ENCODE measurements around the gene TBC1D2B.

TBC1D2B gene

DNA sequence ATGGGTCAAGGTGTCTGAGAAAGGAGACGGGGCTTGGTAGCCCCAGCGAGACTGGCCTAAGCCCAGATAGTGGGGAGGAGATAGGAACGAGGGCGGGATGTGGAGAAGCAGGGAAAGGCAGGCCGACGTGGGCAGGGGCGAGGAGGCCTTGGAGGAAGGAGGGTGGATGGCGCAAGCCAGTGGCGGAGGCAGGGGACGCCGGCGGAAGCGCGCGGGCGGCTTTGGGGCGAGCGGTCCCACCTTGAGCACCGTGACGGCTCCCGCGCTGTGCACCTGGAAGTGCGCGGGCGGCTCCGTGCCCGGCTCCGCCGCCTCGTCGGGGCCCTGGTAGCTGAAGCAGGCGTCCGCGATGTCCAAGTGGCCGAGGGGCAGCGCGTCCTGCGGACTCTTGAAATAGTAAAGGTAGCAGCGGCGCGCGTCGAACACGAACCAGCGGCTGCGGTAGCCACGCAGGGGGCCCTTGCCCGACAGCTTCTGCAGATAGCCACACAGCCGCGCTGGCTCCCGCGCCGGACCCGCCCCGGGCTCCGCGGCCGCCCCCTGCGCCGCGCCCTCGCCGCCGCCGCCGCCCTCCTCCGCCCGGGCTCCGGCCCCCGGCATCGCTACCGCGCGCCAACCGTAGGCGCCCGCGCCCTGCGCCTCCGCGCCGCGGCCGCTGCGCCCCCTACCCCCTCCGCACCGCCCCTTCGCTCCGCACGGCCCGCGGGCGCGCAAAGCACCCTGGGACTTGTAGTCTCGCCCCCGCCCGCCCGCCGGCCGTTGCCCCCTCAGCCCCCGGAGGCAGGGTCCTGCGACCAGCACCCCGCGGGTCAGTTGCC is at the start of gene TBC1D2B:
Gene TBC1D2B (minus strand): TSS at position 659 of the 818 bp plus-strand sequence. CDS start 59 bp downstream, at position 600.
- TF ChIP-seq, protein P1, sequence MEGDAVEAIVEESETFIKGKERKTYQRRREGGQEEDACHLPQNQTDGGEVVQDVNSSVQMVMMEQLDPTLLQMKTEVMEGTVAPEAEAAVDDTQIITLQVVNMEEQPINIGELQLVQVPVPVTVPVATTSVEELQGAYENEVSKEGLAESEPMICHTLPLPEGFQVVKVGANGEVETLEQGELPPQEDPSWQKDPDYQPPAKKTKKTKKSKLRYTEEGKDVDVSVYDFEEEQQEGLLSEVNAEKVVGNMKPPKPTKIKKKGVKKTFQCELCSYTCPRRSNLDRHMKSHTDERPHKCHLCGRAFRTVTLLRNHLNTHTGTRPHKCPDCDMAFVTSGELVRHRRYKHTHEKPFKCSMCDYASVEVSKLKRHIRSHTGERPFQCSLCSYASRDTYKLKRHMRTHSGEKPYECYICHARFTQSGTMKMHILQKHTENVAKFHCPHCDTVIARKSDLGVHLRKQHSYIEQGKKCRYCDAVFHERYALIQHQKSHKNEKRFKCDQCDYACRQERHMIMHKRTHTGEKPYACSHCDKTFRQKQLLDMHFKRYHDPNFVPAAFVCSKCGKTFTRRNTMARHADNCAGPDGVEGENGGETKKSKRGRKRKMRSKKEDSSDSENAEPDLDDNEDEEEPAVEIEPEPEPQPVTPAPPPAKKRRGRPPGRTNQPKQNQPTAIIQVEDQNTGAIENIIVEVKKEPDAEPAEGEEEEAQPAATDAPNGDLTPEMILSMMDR (conservative IDR thresholded peaks at IDR 0.05; ENCODE audit: low read length) = no peak
- H3K4me3 ChIP-seq (ENCODE audit: low read length) = peak within 1 kb of the TSS; percentile 92
- DNase-seq (ENCODE audit: low read depth) = peak; percentile 64

DNA sequence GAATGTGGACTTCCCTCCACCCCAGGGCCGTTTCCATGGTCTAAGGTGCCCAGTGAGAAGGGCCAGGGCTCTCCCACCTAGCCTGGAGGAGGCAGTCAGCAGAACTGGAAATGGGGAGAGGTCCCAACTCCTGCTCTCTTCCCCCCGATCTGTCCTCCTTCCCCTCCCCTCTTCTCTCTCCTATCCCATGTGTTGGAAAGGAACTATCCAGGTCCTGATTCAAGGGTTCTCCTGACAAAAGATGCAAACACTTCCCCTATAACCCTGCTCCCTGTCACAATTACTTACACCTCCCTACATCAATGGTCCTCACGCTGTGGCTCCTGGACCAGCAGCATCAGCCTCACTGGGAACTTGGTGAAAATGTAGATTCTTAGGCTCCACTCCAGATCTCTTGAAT is 47.8 kb upstream of the TBC1D2B start:
- no peak overlapping the region for H3K4me3 ChIP-seq (ENCODE audit: low read length)
- TF ChIP-seq, protein P1 (conservative IDR thresholded peaks at IDR 0.05; ENCODE audit: low read length) = no peak
- DNase-seq (ENCODE audit: low read depth) = no peak

DNA sequence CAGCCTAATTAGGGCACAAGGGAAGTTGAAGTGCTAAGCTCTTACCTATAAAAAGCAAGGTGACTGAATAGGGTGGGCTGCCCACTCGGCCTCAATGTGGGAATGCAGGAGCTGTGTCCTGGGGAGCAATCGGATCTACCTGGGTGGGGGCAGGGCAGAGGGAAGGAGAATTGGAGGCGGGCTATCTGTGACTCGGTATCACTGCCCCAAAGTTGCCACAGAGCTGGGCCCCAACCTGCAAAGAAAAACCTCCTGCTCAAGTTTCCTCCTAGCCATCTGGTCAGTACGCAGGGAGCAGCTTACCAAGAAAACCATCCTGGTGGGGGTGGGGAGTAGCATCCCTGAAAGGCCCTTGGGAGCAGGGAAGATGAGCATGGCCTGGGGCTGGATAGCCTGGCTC is 43.0 kb upstream of the TBC1D2B start:
- no peak overlapping the region for H3K4me3 ChIP-seq (ENCODE audit: low read length)
- no peak for DNase-seq (ENCODE audit: low read depth)
- TF ChIP-seq, protein P1 (conservative IDR thresholded peaks at IDR 0.05; ENCODE audit: low read length) = no peak

DNA sequence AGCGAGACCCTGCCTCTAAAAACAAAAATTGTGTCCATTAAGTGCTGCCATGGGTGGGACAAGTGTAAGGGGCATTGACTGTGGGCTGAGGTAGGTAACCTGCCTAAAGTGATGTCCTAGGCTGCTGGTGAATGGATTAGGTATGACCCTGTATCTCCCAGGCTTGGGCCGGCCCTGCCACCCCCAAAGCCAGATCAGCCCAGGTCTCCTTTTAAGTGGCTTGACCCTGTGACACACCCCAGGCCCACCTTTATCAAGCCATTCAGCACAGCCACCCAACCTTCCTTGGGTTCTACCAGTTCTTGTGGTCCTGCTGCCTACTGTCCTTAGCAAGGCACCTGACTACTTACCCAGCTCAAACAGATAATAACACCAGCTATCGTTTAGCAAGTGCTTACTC is 35.0 kb upstream of the TBC1D2B start:
- no peak for DNase-seq (ENCODE audit: low read depth)
- TF ChIP-seq, protein P1 (conservative IDR thresholded peaks at IDR 0.05; ENCODE audit: low read length) = no peak
- no peak overlapping the region for H3K4me3 ChIP-seq (ENCODE audit: low read length)

DNA sequence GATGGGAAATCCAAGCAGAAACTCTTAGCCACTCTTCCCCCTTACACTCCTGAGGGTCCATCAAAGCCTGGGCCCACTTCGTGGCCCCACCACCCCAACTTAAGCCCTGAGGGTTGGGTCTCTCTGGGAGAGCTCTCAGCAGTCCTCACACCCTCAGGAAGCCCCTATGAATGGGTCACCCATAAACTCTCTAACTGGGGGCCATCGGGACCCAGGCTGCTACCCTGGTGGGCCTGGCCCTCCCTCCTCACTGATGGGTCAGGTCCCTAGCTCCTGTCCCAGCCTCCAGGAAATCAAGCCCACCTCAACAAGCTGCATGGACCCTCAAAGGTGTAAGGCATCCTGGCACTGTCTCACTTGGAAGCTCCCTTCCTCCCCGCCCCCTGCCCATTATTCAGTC is 34.3 kb upstream of the TBC1D2B start:
- no peak for DNase-seq (ENCODE audit: low read depth)
- no peak overlapping the region for H3K4me3 ChIP-seq (ENCODE audit: low read length)
- TF ChIP-seq, protein P1 (conservative IDR thresholded peaks at IDR 0.05; ENCODE audit: low read length) = no peak

DNA sequence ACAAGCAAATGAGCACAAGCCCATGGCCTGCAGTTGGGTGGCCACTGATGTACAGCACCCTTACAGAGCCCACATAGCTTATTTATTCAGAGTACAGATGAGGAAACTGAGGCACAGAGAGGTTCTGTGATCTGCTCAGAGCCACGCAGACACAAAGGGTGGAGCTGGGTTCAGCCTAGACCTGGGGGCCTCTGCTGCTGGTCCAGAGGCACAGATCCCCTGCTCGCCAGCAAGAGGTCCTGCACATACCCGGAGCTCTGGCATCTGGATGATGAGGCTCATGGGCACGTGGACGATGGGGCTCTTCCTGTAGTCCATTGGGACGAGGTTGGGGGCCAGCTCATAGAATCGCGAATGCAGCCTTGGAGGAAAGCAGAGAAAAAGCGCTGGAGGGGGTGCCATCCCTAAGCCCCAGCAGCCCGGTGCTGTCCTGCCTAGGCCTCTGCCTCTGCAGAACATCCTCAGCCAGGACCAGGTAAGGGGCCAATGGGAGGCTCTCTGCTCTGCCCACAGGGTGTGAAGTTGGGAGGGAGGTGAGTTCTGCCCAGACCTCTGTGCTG is 33.5 kb upstream of the TBC1D2B start:
- no peak for DNase-seq (ENCODE audit: low read depth)
- H3K4me3 ChIP-seq (ENCODE audit: low read length) = no peak overlapping the region
- TF ChIP-seq, protein P1 (conservative IDR thresholded peaks at IDR 0.05; ENCODE audit: low read length) = no peak

DNA sequence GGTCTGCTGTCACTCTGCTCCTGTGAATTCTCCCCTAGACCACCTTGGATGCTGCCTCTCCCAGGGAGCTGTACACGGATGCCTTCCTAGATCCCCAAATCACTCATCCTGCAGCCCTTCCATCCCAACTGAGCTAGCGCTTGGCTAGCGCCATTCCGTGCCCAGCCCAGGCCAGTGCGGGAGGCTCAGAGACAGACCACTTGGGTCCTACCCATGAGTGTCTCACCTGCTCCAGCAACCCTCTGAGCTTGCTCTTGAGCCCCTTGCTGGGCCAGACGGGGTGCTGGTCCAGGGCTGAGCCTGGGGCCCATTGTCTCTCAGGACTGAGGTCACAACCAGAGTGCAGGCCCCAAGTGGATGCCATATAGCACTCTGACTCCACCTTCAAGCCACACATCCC is 32.6 kb upstream of the TBC1D2B start:
- H3K4me3 ChIP-seq (ENCODE audit: low read length) = no peak overlapping the region
- TF ChIP-seq, protein P1 (conservative IDR thresholded peaks at IDR 0.05; ENCODE audit: low read length) = no peak
- no peak for DNase-seq (ENCODE audit: low read depth)
